ENCODE data around the gene DPM2.

DPM2 gene

DNA sequence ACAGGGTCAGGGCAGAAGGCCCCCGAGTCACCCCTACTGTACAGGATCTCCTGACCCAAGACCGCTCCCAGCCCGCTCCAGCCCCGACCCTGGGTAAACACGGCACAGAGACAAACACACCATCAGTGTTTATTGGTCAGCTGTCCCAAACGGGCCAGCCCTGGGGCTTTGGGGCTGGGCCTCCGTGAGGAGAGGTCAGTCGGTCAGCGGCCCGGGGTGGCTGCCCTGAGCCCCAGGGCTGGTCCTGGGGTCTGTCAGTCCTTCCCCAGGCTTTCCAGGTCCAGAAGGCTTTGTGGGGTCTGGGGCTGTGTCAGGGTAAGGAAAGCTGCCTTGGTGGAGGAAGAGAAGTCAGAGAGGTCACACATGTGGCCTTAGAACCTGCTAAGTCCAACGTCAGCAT lies 2.7 kb downstream of the DPM2 start:
- H2BK12ac ChIP-seq (ENCODE audit: low read length): no peak overlapping the region
- H2BK120ac ChIP-seq (ENCODE audit: low read depth, low read length): no peak overlapping the region
- peaks cover 14% of the 10 kb centered on the region for H3K79me1 ChIP-seq (ENCODE audit: low read depth, low read length)
- no peak overlapping the region for H2BK5ac ChIP-seq (ENCODE audit: low read length)
- no peak overlapping the region for H3K9ac ChIP-seq (ENCODE audit: low read depth, low read length, poor library complexity)
- no peak overlapping the region for H3K27ac ChIP-seq (replicated peaks; ENCODE audit: low read length)
- no peak overlapping the region for H4K8ac ChIP-seq (ENCODE audit: low read depth, low read length)
- H3K23ac ChIP-seq (ENCODE audit: low read depth, low read length, poor library complexity): no peak overlapping the region
- H2AK5ac ChIP-seq (ENCODE audit: low read depth, low read length): no peak overlapping the region
- peaks cover 7 to 25% of the 10 kb centered on the region in 2 donors for H3K36me3 ChIP-seq (replicated peaks in 1 of 2; ENCODE audit: control insufficient read depth in 2 of 2, insufficient read depth in 2 of 2, low read length in 2 of 2)
- no CpG with 5 or more reads among the region's 11 CpGs for WGBS, 2 donors (ENCODE audit: extremely low coverage in 2 of 2, insufficient read length in 2 of 2, insufficient replicate concordance in 1 of 2)
- H3K18ac ChIP-seq (ENCODE audit: low read length): no peak overlapping the region
- DNase-seq (ENCODE audit: low spot score): no peak
- no peaks in the 10 kb centered on the region for H3K27me3 ChIP-seq (ENCODE audit: control insufficient read depth in 3 of 3, insufficient read depth in 3 of 3, low read depth in 1 of 3, low read length in 3 of 3)
- H3K9me3 ChIP-seq (replicated peaks in 1 of 2; ENCODE audit: control insufficient read depth in 2 of 2, insufficient read depth in 1 of 2, low read depth in 1 of 2, low read length in 2 of 2): no peaks in the 10 kb centered on the region
- no peak overlapping the region for H2BK15ac ChIP-seq (ENCODE audit: low read length)
- H3K14ac ChIP-seq (ENCODE audit: low read length): no peak overlapping the region
- H2AFZ ChIP-seq (ENCODE audit: low read length): no peak overlapping the region
- no peak overlapping the region for H3K4ac ChIP-seq (ENCODE audit: low read length)
- H3K4me2 ChIP-seq (ENCODE audit: insufficient read depth, low read length, poor library complexity, severe bottlenecking): no peak overlapping the region
- no peak overlapping the region for H3K4me3 ChIP-seq (ENCODE audit: low read length in 2 of 2)
- no peak overlapping the region for H4K91ac ChIP-seq (ENCODE audit: low read depth, low read length, poor library complexity)
- H3K4me1 ChIP-seq (ENCODE audit: control insufficient read depth in 2 of 2, insufficient read depth in 1 of 2, low read depth in 1 of 2, low read length in 2 of 2): peaks cover 23 to 25% of the 10 kb centered on the region in 2 donors

DNA sequence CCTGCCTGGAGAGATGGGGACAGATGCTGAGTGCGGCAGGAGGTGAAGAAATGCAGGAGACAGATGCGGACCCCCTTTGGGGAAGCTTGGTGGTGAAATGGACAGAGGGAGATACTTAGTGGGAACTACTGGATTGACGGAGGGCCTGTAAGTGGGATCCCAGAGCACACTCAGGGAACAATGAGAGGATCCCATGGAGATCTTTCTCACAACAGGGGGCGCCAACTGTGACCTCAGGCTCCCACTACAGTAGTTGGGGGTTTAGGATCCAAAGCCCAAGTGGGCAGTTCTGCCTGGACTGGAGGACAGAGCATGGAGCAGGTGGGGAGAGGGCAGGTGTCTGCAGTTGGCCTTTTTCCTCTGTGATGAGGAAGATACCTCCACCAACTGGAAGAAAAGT lies 3.4 kb downstream of the DPM2 start:
- no peak overlapping the region for H2BK12ac ChIP-seq (ENCODE audit: low read length)
- H2BK120ac ChIP-seq (ENCODE audit: low read depth, low read length): no peak overlapping the region
- peaks cover 6 to 21% of the 10 kb centered on the region in 2 donors for H3K36me3 ChIP-seq (replicated peaks in 1 of 2; ENCODE audit: control insufficient read depth in 2 of 2, insufficient read depth in 2 of 2, low read length in 2 of 2)
- no peak overlapping the region for H3K23ac ChIP-seq (ENCODE audit: low read depth, low read length, poor library complexity)
- DNase-seq (ENCODE audit: low spot score): no peak
- no peak overlapping the region for H3K9ac ChIP-seq (ENCODE audit: low read depth, low read length, poor library complexity)
- no peak overlapping the region for H4K8ac ChIP-seq (ENCODE audit: low read depth, low read length)
- H3K9me3 ChIP-seq (replicated peaks in 1 of 2; ENCODE audit: control insufficient read depth in 2 of 2, insufficient read depth in 1 of 2, low read depth in 1 of 2, low read length in 2 of 2): no peaks in the 10 kb centered on the region
- H3K18ac ChIP-seq (ENCODE audit: low read length): no peak overlapping the region
- H2AK5ac ChIP-seq (ENCODE audit: low read depth, low read length): no peak overlapping the region
- peaks cover 25 to 26% of the 10 kb centered on the region in 2 donors for H3K4me1 ChIP-seq (ENCODE audit: control insufficient read depth in 2 of 2, insufficient read depth in 1 of 2, low read depth in 1 of 2, low read length in 2 of 2)
- no peak overlapping the region for H2BK5ac ChIP-seq (ENCODE audit: low read length)
- no peak overlapping the region for H3K4me2 ChIP-seq (ENCODE audit: insufficient read depth, low read length, poor library complexity, severe bottlenecking)
- H3K14ac ChIP-seq (ENCODE audit: low read length): no peak overlapping the region
- H3K4me3 ChIP-seq (ENCODE audit: low read length in 2 of 2): no peak overlapping the region
- no peak overlapping the region for H3K27ac ChIP-seq (replicated peaks; ENCODE audit: low read length)
- H2AFZ ChIP-seq (ENCODE audit: low read length): no peak overlapping the region
- WGBS, 2 donors (ENCODE audit: extremely low coverage in 2 of 2, insufficient read length in 2 of 2, insufficient replicate concordance in 1 of 2): no CpG with 5 or more reads among the region's 4 CpGs
- no peak overlapping the region for H2BK15ac ChIP-seq (ENCODE audit: low read length)
- H4K91ac ChIP-seq (ENCODE audit: low read depth, low read length, poor library complexity): no peak overlapping the region
- H3K79me1 ChIP-seq (ENCODE audit: low read depth, low read length): peaks cover 14% of the 10 kb centered on the region
- no peak overlapping the region for H3K4ac ChIP-seq (ENCODE audit: low read length)
- peaks cover 0 to 7% (median 5%) of the 10 kb centered on the region in 3 experiments for H3K27me3 ChIP-seq (ENCODE audit: control insufficient read depth in 3 of 3, insufficient read depth in 3 of 3, low read depth in 1 of 3, low read length in 3 of 3)

DNA sequence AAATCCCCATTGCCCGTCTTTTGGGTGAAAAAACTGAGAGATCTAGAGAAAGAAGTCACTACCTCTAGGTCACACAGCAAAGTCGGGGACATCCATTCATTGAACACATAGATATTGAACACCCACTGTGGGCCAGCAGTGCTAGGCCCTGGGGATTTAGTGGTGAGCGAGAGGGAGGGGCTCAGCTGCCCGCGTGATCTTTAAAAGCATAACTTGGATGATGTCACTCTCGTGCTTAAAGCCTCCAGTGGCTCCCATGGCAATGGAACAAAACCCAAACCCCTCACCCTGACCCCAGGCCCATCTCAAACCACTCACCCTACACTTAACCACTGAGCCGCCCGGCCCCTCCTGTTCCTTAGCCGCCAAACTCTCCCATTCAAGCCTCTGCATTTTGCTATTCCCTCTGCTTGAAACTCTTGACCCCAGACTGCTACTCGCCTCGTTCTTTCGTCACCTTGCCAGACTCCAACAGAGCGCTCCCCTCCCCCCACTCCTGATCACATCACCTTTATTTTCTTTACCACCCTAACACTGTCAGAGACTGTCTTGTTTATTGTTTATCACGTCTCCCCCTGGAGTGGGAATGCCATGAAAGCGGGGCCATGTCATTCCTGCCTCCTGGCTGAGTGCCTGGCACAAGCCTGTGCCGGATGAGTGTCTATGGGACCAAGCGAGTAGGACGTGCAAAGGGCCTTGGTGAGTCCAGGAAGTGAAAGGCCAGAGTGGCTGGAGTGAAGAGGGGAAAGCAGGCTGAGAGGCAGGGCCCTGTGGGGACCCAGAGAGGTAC lies 6.4 kb downstream of the DPM2 start:
- H3K36me3 ChIP-seq (replicated peaks in 1 of 2; ENCODE audit: control insufficient read depth in 2 of 2, insufficient read depth in 2 of 2, low read length in 2 of 2): peaks cover 6 to 19% of the 10 kb centered on the region in 2 donors
- H3K9me3 ChIP-seq (replicated peaks in 1 of 2; ENCODE audit: control insufficient read depth in 2 of 2, insufficient read depth in 1 of 2, low read depth in 1 of 2, low read length in 2 of 2): no peaks in the 10 kb centered on the region
- H3K27ac ChIP-seq (replicated peaks; ENCODE audit: low read length): no peak overlapping the region
- peak overlapping the region; percentile 73 for H2BK15ac ChIP-seq (ENCODE audit: low read length)
- H3K4me2 ChIP-seq (ENCODE audit: insufficient read depth, low read length, poor library complexity, severe bottlenecking): peak overlapping the region; percentile 80
- no peak overlapping the region for H4K8ac ChIP-seq (ENCODE audit: low read depth, low read length)
- peaks cover 8% of the 10 kb centered on the region for H3K79me1 ChIP-seq (ENCODE audit: low read depth, low read length)
- no peak overlapping the region for H2BK12ac ChIP-seq (ENCODE audit: low read length)
- no CpG with 5 or more reads among the region's 18 CpGs for WGBS, 2 donors (ENCODE audit: extremely low coverage in 2 of 2, insufficient read length in 2 of 2, insufficient replicate concordance in 1 of 2)
- H3K27me3 ChIP-seq (ENCODE audit: control insufficient read depth in 3 of 3, insufficient read depth in 3 of 3, low read depth in 1 of 3, low read length in 3 of 3): peaks cover 2 to 35% (median 32%) of the 10 kb centered on the region in 3 experiments
- H2AK5ac ChIP-seq (ENCODE audit: low read depth, low read length): peak overlapping the region; percentile 74
- no peak overlapping the region for H4K91ac ChIP-seq (ENCODE audit: low read depth, low read length, poor library complexity)
- no peak for DNase-seq (ENCODE audit: low spot score)
- peak overlapping the region; percentile 60 to 75 for H3K4me3 ChIP-seq (ENCODE audit: low read length in 2 of 2)
- H2AFZ ChIP-seq (ENCODE audit: low read length): peak overlapping the region; percentile 97
- H2BK120ac ChIP-seq (ENCODE audit: low read depth, low read length): no peak overlapping the region
- H3K23ac ChIP-seq (ENCODE audit: low read depth, low read length, poor library complexity): peak overlapping the region; percentile 57
- H3K9ac ChIP-seq (ENCODE audit: low read depth, low read length, poor library complexity): peak overlapping the region; percentile 30
- H3K18ac ChIP-seq (ENCODE audit: low read length): peak overlapping the region; percentile 48
- H3K4me1 ChIP-seq (ENCODE audit: control insufficient read depth in 2 of 2, insufficient read depth in 1 of 2, low read depth in 1 of 2, low read length in 2 of 2): peaks cover 19 to 28% of the 10 kb centered on the region in 2 donors
- H2BK5ac ChIP-seq (ENCODE audit: low read length): no peak overlapping the region
- no peak overlapping the region for H3K4ac ChIP-seq (ENCODE audit: low read length)
- H3K14ac ChIP-seq (ENCODE audit: low read length): peak overlapping the region; percentile 63

DNA sequence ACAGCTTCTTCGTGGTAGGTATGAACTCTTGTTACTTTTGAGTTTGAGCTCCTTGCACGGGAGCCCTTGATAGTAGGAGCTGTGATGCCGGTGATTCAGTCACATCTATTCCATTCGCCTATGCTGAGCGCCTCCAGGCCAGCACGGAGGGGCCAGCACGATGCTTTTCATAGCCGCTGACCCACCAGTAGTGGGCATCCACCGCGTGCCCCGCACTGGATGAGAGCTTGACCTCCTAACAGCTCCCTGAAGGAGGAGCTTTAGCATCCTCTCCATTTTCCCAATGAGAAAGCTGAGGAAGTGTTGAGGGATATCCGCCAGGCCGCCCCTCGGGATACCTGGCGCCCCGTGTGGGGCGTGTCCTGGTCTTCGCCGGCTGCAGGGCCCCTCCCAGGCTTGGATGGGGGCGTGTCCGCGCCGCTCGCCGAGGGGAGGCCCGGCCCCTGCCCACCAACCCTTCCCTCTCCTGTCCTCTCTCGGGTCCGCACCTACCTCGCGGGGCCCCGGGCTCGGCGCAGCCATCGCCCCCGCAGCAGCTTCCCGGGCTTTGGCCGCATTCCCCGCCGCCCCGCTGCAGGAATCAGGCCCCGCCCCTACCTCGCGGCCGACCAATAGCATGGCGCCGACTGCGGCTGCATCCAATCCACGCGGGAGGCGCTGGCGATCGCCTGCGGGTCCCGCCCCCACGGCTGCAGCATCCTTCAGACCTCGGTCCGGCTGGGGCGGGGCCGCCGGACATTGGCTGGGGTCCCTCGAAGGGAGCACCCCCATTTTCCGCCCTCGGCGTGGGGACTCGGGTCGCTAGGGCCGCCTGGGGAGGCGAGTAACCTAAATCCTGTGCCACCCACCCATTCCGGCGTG lies 7.2 kb downstream of the DPM2 start, which contains the start of gene PIP5KL1:
TSS of gene PIP5KL1 (minus strand) at position 547 of the 861 bp plus-strand sequence. CDS start at position 522, 25 bp downstream.
- H3K4ac ChIP-seq (ENCODE audit: low read length): no peak within 1 kb of the TSS
- peaks cover 2 to 43% (median 34%) of the 10 kb centered on the region in 3 experiments for H3K27me3 ChIP-seq (ENCODE audit: control insufficient read depth in 3 of 3, insufficient read depth in 3 of 3, low read depth in 1 of 3, low read length in 3 of 3)
- peak within 1 kb of the TSS; percentile 30 for H3K9ac ChIP-seq (ENCODE audit: low read depth, low read length, poor library complexity)
- H2BK12ac ChIP-seq (ENCODE audit: low read length): peak within 1 kb of the TSS; percentile 75
- peaks cover 2% of the 10 kb centered on the region for H3K79me1 ChIP-seq (ENCODE audit: low read depth, low read length)
- H3K14ac ChIP-seq (ENCODE audit: low read length): peak within 1 kb of the TSS; percentile 63
- peak within 1 kb of the TSS; percentile 97 for H2AFZ ChIP-seq (ENCODE audit: low read length)
- DNase-seq (ENCODE audit: low spot score): peak; percentile 85
- H2BK15ac ChIP-seq (ENCODE audit: low read length): peak within 1 kb of the TSS; percentile 73
- H3K36me3 ChIP-seq (replicated peaks in 1 of 2; ENCODE audit: control insufficient read depth in 2 of 2, insufficient read depth in 2 of 2, low read length in 2 of 2): peaks cover 2 to 11% of the 10 kb centered on the region in 2 donors
- H2BK120ac ChIP-seq (ENCODE audit: low read depth, low read length): no peak within 1 kb of the TSS
- peak within 1 kb of the TSS; percentile 83 for H3K18ac ChIP-seq (ENCODE audit: low read length)
- H4K91ac ChIP-seq (ENCODE audit: low read depth, low read length, poor library complexity): no peak within 1 kb of the TSS
- H3K4me2 ChIP-seq (ENCODE audit: insufficient read depth, low read length, poor library complexity, severe bottlenecking): peak within 1 kb of the TSS; percentile 80
- no peaks in the 10 kb centered on the region for H3K9me3 ChIP-seq (replicated peaks in 1 of 2; ENCODE audit: control insufficient read depth in 2 of 2, insufficient read depth in 1 of 2, low read depth in 1 of 2, low read length in 2 of 2)
- WGBS, 2 donors (ENCODE audit: extremely low coverage in 2 of 2, insufficient read length in 2 of 2, insufficient replicate concordance in 1 of 2): no CpG with 5 or more reads among the region's 70 CpGs
- H3K4me3 ChIP-seq (ENCODE audit: low read length in 2 of 2): peak within 1 kb of the TSS; percentile 60 to 84
- H3K23ac ChIP-seq (ENCODE audit: low read depth, low read length, poor library complexity): peak within 1 kb of the TSS; percentile 57
- H4K8ac ChIP-seq (ENCODE audit: low read depth, low read length): no peak within 1 kb of the TSS
- H2BK5ac ChIP-seq (ENCODE audit: low read length): no peak within 1 kb of the TSS
- H2AK5ac ChIP-seq (ENCODE audit: low read depth, low read length): peak within 1 kb of the TSS; percentile 74
- peaks cover 15 to 23% of the 10 kb centered on the region in 2 donors for H3K4me1 ChIP-seq (ENCODE audit: control insufficient read depth in 2 of 2, insufficient read depth in 1 of 2, low read depth in 1 of 2, low read length in 2 of 2)
- H3K27ac ChIP-seq (replicated peaks; ENCODE audit: low read length): no peak within 1 kb of the TSS
